ENCODE results near the gene EIPR1.

DNA sequence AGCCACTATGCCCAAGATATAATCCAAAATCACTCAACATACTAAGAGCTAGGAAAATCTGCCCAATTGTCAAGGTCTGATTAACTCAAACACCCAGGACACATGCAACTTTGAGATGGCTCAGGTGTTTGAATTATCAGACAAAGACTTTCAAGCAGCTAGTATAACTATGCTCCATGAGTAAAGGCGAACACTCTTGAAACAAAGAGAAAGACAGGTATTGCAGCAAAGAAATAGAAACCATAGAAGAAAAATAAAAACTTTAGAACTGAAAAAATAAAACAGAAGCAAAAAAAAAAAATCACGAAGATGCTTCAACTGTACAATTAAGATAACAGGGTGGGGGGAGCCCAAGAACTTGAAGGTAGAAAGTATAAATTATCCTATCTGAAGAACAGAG is 214.2 kb downstream of the EIPR1 start:
- no peak for TF ChIP-seq POLR2A (IDR thresholded peaks at IDR 0.05; ENCODE audit: low read depth, low read length)
- TF ChIP-seq POLR2AphosphoS5 (IDR thresholded peaks at IDR 0.05; ENCODE audit: low read depth, low read length), result no peak
- TF ChIP-seq TAF1 (IDR thresholded peaks at IDR 0.05; ENCODE audit: borderline replicate concordance, low read depth, low read length), result no peak
